BE2C (cell line): ENCODE results near the gene BAHCC1.

Experiments
- DNase-seq: peaks from one replicate; pipeline ENCODE4 v3.0.0-alpha.2; 2020
- H3K27me3 ChIP-seq: fragments of 250-450 bp; sonication (Bioruptor Pico); 2 replicates; pipeline ENCODE4 v1.5.1; 2020; ENCODE audit warnings: mild to moderate bottlenecking
- H3K36me3 ChIP-seq: fragments of 250-450 bp; sonication (Bioruptor Pico); 2 replicates; pipeline ENCODE4 v1.5.1; 2020; ENCODE audit warnings: mild to moderate bottlenecking
- H3K4me1 ChIP-seq: fragments of 250-450 bp; sonication (Bioruptor Pico); 2 replicates; pipeline ENCODE4 v1.5.1; 2020
- H3K4me3 ChIP-seq: 2 replicates; pipeline ENCODE4 v1.5.1; 2011; ENCODE audit warnings: low read depth, low read length
- H3K9me3 ChIP-seq: fragments of 250-450 bp; sonication (Bioruptor Pico); 2 replicates; pipeline ENCODE4 v1.5.1; 2020
- TF ChIP-seq, protein P1 (sequence below): IDR thresholded peaks from 2 replicates; pipeline ENCODE4 v1.5.1; 2012; ENCODE audit warnings: mild to moderate bottlenecking, low read depth, low read length

BAHCC1 gene

DNA sequence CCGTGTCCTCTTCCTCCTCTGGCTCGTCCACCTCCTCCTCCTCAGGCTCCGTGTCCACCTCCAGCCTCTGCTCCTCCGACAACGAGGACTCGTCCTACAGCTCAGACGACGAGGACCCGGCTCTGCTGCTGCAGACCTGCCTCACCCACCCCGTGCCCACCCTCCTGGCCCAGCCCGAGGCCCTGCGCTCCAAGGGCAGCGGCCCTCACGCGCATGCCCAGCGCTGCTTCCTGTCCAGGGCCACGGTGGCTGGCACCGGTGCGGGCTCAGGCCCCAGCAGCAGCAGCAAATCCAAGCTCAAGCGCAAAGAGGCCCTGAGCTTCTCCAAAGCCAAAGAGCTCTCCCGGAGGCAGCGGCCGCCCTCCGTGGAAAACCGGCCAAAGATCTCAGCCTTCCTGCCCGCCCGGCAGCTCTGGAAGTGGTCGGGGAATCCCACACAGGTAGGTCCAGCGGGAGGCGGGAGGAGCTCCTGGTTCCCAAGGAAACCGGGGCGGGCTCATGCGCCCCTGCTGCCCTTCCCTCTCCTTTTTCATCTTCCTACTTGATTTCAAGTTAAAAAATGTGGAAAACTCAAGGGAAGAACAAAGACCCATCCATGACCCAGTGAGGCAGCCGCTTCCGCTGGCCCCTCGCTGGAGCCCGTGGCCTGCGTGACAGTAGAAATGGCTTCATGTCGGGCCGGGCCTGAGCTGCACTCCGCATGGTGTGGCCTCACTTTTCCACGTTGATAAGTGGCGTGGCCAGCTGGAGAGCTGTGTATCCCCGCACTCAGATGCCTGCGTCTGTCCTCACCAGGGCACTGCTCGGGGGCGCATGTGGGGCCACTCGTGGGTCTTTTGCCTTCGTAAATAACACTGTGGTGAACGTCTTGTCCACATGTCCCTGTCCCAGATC lies 66.6 kb downstream of the BAHCC1 start:
- Histone ChIP-seq H3K4me1 (peaks cover 7% of the 10 kb centered on the region; the same call in 1 of the 2 replicates), H3K36me3 (no peaks in the 10 kb centered on the region; the same call in none of the 2 replicates), H3K9me3 (no peaks in the 10 kb centered on the region), H3K27me3 (no peaks in the 10 kb centered on the region), H3K4me3 (no peak overlapping the region)
- TF ChIP-seq, protein P1, sequence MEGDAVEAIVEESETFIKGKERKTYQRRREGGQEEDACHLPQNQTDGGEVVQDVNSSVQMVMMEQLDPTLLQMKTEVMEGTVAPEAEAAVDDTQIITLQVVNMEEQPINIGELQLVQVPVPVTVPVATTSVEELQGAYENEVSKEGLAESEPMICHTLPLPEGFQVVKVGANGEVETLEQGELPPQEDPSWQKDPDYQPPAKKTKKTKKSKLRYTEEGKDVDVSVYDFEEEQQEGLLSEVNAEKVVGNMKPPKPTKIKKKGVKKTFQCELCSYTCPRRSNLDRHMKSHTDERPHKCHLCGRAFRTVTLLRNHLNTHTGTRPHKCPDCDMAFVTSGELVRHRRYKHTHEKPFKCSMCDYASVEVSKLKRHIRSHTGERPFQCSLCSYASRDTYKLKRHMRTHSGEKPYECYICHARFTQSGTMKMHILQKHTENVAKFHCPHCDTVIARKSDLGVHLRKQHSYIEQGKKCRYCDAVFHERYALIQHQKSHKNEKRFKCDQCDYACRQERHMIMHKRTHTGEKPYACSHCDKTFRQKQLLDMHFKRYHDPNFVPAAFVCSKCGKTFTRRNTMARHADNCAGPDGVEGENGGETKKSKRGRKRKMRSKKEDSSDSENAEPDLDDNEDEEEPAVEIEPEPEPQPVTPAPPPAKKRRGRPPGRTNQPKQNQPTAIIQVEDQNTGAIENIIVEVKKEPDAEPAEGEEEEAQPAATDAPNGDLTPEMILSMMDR: no peak
- DNase-seq: no peak

- H3K4me1 ChIP-seq: peaks cover 4% of the 10 kb centered on the region; the same call in 1 of the 2 replicates
- H3K27me3 ChIP-seq: no peaks in the 10 kb centered on the region
Observed at GRCh38 chr17:81462506-81463125, 67.4 kb downstream of the BAHCC1 start.

DNA sequence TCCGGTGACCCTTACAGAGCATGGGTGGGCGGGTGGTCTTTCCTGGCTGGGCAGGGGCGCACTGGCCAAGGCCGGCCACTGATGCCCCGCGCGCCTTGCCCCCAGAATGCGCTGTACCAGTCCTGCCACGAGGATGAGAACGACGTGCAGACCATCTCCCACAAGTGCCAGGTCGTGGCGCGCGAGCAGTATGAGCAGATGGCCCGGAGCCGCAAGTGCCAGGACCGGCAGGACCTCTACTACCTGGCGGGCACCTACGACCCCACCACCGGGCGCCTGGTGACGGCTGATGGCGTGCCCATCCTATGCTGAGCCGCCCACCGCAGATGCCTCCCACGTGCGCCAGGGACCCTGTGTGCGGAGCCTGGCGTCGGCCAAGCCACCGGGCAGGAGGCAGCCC lies 68.2 kb downstream of the BAHCC1 start:
- TF ChIP-seq, protein P1: no peak
- Histone ChIP-seq H3K4me1 (peaks cover 4% of the 10 kb centered on the region; the same call in 1 of the 2 replicates), H3K27me3 (no peaks in the 10 kb centered on the region)

More at GRCh38 chr17:81462506-81463125, 67.4 kb downstream of the BAHCC1 start:
- H3K9me3 ChIP-seq: no peaks in the 10 kb centered on the region
- DNase-seq: no peak
- TF ChIP-seq, protein P1: no peak
- no peak overlapping the region for H3K4me3 ChIP-seq
- no peaks in the 10 kb centered on the region; the same call in 1 of the 2 replicates for H3K36me3 ChIP-seq

DNA sequence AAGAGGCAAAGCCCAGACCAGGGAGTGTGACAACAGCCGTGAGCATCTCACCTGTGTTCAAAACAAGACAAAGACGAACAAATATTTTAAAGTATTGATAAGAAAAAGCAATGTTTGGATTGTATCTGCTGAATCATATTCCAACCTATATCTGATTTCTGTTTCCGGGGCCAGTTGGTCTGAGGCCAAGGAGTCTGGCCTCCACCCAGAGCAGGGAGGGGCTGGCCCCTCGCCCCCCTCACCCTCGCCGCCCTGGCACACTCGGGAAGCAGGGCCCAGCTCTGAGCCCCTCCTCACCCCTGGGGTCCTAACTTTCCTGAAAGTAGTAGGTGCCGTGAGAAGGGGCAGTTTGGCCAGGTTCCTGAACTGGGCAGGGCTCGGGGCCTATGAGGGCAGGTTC lies 69.3 kb downstream of the BAHCC1 start:
- Histone ChIP-seq H3K36me3 (no peaks in the 10 kb centered on the region; the same call in 1 of the 2 replicates), H3K4me3 (no peak overlapping the region), H3K4me1 (peaks cover 4% of the 10 kb centered on the region; the same call in 1 of the 2 replicates), H3K27me3 (no peaks in the 10 kb centered on the region), H3K9me3 (no peaks in the 10 kb centered on the region)
- TF ChIP-seq, protein P1: no peak
- no peak for DNase-seq

More for the DNA sequence above, 68.2 kb downstream of the BAHCC1 start:
- H3K4me3 ChIP-seq: no peak overlapping the region
- H3K36me3 ChIP-seq: no peaks in the 10 kb centered on the region; the same call in 1 of the 2 replicates
- DNase-seq: no peak
- no peaks in the 10 kb centered on the region for H3K9me3 ChIP-seq

GRCh38 chr17:81465910-81466309 lies 70.7 kb downstream of the BAHCC1 start:
- DNase-seq: no peak
- H3K4me3 ChIP-seq: no peak overlapping the region
- TF ChIP-seq, protein P1: no peak
- no peaks in the 10 kb centered on the region for H3K27me3 ChIP-seq
- H3K9me3 ChIP-seq: no peaks in the 10 kb centered on the region
- no peaks in the 10 kb centered on the region; the same call in 1 of the 2 replicates for H3K36me3 ChIP-seq
- H3K4me1 ChIP-seq: peaks cover 4% of the 10 kb centered on the region; the same call in 1 of the 2 replicates
